Measurements from ENCODE around the gene DNAAF2.

The DNAAF2 gene

DNA sequence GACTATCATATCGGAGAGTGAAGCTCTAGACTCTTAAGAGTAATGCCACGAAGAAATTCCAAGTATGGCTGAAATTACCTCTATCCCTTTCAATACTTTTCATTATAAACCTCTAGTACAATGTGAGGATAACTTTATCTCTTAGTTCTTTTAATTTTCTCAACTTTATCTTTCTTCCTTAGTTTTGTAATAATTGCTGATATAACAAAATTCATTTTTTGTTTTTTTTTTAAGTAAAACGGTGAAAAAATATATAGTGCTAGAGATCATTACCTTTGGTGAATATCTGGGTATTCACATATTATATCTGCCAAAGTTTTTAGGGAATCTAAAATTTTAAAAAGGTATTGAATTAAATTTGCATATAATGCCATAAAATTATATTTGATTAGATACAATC, 19.5 kb upstream of the DNAAF2 start:
- TF ChIP-seq, protein P1, sequence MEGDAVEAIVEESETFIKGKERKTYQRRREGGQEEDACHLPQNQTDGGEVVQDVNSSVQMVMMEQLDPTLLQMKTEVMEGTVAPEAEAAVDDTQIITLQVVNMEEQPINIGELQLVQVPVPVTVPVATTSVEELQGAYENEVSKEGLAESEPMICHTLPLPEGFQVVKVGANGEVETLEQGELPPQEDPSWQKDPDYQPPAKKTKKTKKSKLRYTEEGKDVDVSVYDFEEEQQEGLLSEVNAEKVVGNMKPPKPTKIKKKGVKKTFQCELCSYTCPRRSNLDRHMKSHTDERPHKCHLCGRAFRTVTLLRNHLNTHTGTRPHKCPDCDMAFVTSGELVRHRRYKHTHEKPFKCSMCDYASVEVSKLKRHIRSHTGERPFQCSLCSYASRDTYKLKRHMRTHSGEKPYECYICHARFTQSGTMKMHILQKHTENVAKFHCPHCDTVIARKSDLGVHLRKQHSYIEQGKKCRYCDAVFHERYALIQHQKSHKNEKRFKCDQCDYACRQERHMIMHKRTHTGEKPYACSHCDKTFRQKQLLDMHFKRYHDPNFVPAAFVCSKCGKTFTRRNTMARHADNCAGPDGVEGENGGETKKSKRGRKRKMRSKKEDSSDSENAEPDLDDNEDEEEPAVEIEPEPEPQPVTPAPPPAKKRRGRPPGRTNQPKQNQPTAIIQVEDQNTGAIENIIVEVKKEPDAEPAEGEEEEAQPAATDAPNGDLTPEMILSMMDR (IDR thresholded peaks at IDR 0.05; ENCODE audit: extremely low read depth, missing control alignments) = no peak
- DNase-seq (ENCODE audit: low spot score) = no peak

- DNase-seq (ENCODE audit: low spot score) = no peak
- TF ChIP-seq, protein P1 (IDR thresholded peaks at IDR 0.05; ENCODE audit: extremely low read depth, missing control alignments) = no peak
Observed at GRCh38 chr14:49653508-49653907, 18.5 kb upstream of the DNAAF2 start.

GRCh38 chr14:49642163-49642562, 7.1 kb upstream of the DNAAF2 start:
- TF ChIP-seq, protein P1 (IDR thresholded peaks at IDR 0.05; ENCODE audit: extremely low read depth, missing control alignments) = no peak
- DNase-seq (ENCODE audit: low spot score) = no peak

DNA sequence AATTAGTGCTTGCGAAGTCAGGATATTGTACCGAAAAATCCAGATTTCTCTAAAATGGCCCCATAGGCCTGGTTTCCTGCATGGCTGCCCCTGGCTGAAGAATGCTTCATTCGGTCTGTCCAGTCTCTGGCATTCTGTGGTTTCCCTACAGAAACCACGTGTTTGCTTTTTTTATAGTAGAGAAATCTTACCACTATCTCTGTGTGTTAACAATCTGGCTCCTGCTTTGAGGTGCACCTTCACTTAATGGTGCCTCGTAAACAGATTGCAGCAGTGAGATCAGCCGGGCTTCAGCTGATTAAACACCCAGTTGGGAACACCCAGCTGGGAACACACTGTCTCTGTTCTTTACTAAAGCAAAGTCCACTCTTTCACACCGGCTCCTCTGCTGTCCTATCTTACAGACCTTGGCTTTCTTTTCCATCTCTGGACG, 6.7 kb upstream of the DNAAF2 start:
- TF ChIP-seq, protein P1 (IDR thresholded peaks at IDR 0.05; ENCODE audit: extremely low read depth, missing control alignments) = no peak
- DNase-seq (ENCODE audit: low spot score) = no peak

GRCh38 chr14:49640540-49641417, 5.7 kb upstream of the DNAAF2 start:
- TF ChIP-seq, protein P1 (IDR thresholded peaks at IDR 0.05; ENCODE audit: extremely low read depth, missing control alignments) = no peak
- no peak for DNase-seq (ENCODE audit: low spot score)

DNA sequence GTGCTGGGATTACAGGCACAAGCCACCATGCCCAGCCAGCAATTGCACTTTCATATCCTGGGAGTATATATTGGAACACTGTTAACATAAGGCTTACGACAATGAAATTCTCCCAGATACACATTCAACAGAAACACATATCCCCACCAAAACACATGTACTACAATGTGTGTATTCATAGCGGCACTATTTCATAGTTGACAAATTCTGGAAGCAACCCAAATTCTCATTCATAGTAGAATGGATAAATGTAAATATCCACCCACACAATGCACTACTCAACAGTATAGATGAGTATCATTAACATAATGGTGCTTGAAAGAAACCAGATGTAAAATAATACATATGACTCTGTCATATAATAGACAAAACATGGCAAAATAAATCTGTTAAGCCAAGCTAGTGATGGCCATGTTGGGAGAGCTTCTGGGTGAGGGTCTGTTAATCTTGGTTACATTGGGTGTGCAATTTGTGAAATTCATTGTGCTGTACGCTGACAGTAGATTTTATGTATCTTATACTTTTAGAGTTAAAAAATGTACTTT, 2.6 kb upstream of the DNAAF2 start:
- TF ChIP-seq, protein P1 (IDR thresholded peaks at IDR 0.05; ENCODE audit: extremely low read depth, missing control alignments) = no peak
- no peak for DNase-seq (ENCODE audit: low spot score)

DNA sequence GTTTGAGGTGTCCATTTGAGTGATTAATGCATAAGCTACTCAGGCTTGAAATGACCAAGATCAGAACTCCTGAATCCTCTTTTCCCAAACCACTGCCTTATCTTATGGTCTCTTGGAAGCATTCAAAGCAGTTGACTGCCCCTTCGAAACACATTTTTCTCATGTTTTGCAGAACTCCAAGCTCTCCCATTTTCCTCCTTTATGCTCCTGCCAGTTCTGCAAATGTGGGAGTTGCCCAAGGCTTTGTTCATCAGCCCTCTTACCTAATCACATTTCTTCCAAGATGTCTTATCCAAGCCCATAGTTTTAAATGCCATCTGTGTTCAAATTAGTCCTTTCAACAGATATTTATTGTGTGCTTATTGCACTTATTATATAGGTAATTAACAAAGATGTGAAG, 1.8 kb upstream of the DNAAF2 start:
- TF ChIP-seq, protein P1 (IDR thresholded peaks at IDR 0.05; ENCODE audit: extremely low read depth, missing control alignments) = no peak
- DNase-seq (ENCODE audit: low spot score) = no peak
